Measurements from ENCODE around the gene FARS2. TPM values are rescaled to one million over a fixed set of nuclear protein-coding genes. Genes with fewer than 3 reads are reported as not detected.

Gene FARS2
- total and polyA plus RNA-seq, 9 of the 15 experiments (the other 6 are each of a cell fraction or from before 2014, with no cell fraction given) = 16.5 to 62.2 (median 27.0) TPM

DNA sequence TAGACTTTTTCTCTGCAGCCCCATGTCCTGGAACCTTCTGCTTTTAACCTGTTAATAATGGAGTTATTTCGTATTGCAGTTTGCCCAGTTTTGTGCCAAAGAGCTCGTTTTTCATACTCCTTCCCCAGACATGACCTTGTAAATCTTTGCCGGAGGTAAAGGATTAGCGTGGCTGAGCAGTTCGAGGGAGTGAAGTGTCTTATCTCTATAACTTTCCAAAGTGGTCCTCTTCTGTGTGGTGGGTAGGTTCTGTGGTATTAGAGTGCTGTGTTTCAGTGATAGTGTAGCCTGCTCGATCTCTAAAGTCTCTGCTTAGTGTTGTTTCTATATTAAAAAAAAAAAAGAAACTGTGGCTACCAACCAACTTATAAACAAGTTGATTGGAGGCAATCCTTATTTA lies 67.5 kb downstream of the FARS2 start (continued):
- no peak for TF ChIP-seq EZH2 (IDR thresholded peaks at IDR 0.05; ENCODE audit: borderline replicate concordance, low read depth, low read length)
- TF ChIP-seq ATF6 (CRISPR knock-in tag; IDR thresholded peaks at IDR 0.05) = no peak
- TF ChIP-seq WHSC1 (IDR thresholded peaks at IDR 0.05; ENCODE audit: low read length) = no peak
- TF ChIP-seq, protein P1, sequence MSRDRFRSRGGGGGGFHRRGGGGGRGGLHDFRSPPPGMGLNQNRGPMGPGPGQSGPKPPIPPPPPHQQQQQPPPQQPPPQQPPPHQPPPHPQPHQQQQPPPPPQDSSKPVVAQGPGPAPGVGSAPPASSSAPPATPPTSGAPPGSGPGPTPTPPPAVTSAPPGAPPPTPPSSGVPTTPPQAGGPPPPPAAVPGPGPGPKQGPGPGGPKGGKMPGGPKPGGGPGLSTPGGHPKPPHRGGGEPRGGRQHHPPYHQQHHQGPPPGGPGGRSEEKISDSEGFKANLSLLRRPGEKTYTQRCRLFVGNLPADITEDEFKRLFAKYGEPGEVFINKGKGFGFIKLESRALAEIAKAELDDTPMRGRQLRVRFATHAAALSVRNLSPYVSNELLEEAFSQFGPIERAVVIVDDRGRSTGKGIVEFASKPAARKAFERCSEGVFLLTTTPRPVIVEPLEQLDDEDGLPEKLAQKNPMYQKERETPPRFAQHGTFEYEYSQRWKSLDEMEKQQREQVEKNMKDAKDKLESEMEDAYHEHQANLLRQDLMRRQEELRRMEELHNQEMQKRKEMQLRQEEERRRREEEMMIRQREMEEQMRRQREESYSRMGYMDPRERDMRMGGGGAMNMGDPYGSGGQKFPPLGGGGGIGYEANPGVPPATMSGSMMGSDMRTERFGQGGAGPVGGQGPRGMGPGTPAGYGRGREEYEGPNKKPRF (IDR thresholded peaks at IDR 0.05; ENCODE audit: low read depth, low read length) = no peak
- peak; percentile 22 for TF ChIP-seq MEIS2 (IDR thresholded peaks at IDR 0.05; ENCODE audit: partially characterized antibody)
- peak; percentile 75 to 78 for TF ChIP-seq KDM1A (IDR thresholded peaks at IDR 0.05)
- TF ChIP-seq DPF2 (IDR thresholded peaks at IDR 0.05) = peak; percentile 53; the same call in 1 of the 2 replicates
- no peak for TF ChIP-seq NFE2L1 (tag; IDR thresholded peaks at IDR 0.05; ENCODE audit: borderline replicate concordance, low read depth)
- TF ChIP-seq RERE (CRISPR knock-in tag; IDR thresholded peaks at IDR 0.05; ENCODE audit: borderline replicate concordance) = no peak
- no peak for TF ChIP-seq HDGF (IDR thresholded peaks at IDR 0.05)
- TF ChIP-seq RNF2 (IDR thresholded peaks at IDR 0.05) = no peak
- no peak for TF ChIP-seq ZKSCAN3 (CRISPR knock-in tag; IDR thresholded peaks at IDR 0.05)
- TF ChIP-seq GATAD2B (IDR thresholded peaks at IDR 0.05; ENCODE audit: borderline replicate concordance) = no peak
- no peak for TF ChIP-seq CHCHD3 (CRISPR knock-in tag; IDR thresholded peaks at IDR 0.05)
- TF ChIP-seq POLR2A (conservative IDR thresholded peaks at IDR 0.05) = no peak
- no peak for TF ChIP-seq TFAM (CRISPR knock-in tag; conservative IDR thresholded peaks at IDR 0.05)
- TF ChIP-seq NCOA2 (IDR thresholded peaks at IDR 0.05; ENCODE audit: partially characterized antibody in 2 of 2) = no peak
- peak; percentile 39; the same call in 1 of the 2 replicates for TF ChIP-seq NCOR1 (IDR thresholded peaks at IDR 0.05)
- peak; percentile 58 for TF ChIP-seq ARID1B (IDR thresholded peaks at IDR 0.05)
- TF ChIP-seq FOXJ2 (tag; IDR thresholded peaks at IDR 0.05) = no peak
- TF ChIP-seq CBFA2T3 (IDR thresholded peaks at IDR 0.05) = peak; percentile 75
- no peak for TF ChIP-seq NCOA1 (IDR thresholded peaks at IDR 0.05; ENCODE audit: low read depth)
